Lower lobe of right lung (tissue), 2 donors: Measurements from ENCODE around the gene PPIB. TPM values are rescaled to one million over a fixed set of nuclear protein-coding genes. Genes with fewer than 3 reads are reported as not detected.

Experiments used
- ATAC-seq, 2 donors: fragments of 200-7000 bp; cut with Tn5 transposase; one replicate each; pipeline ENCODE4 v1.9.1; 2020 to 2022; ENCODE audit warnings: mild to moderate bottlenecking in 2 of 2, moderate library complexity in 2 of 2
- DNase-seq: peaks from one replicate; pipeline ENCODE4 v3.0.0-alpha.2; 2020
- H3K27ac ChIP-seq: fragments of 200-600 bp; one replicate; pipeline ENCODE4 v1.8.0; 2022
- H3K27me3 ChIP-seq: fragments of 200-600 bp; one replicate; pipeline ENCODE4 v1.8.0; 2022; ENCODE audit warnings: low read depth
- H3K36me3 ChIP-seq: fragments of 200-600 bp; one replicate; pipeline ENCODE4 v1.8.0; 2022; ENCODE audit warnings: mild to moderate bottlenecking
- H3K4me1 ChIP-seq: fragments of 200-600 bp; one replicate; pipeline ENCODE4 v1.8.0; 2022
- H3K4me3 ChIP-seq: fragments of 200-600 bp; one replicate; pipeline ENCODE4 v1.8.0; 2022; ENCODE audit warnings: mild to moderate bottlenecking
- H3K9me3 ChIP-seq: fragments of 200-600 bp; one replicate; pipeline ENCODE4 v1.8.0; 2022
- intact Hi-C: fragments of 100-400 bp; cut with DNase I; formaldehyde crosslinking; loops from one replicate; pipeline ENCODE4 v1.11.0; 2022
- long read RNA-seq: library from polyadenylated mRNA; unstranded; transcript quantifications from one replicate; pipeline ENCODE4 v2.0.0, GENCODE V29; 2021
- total RNA-seq: library from RNA; stranded (reverse); fragmentation: NEBNext Ultra II Directional; extraction: Animal tissue kit (Norgen Biotek cat#: 25700); gene quantifications from one replicate; pipeline ENCODE4 v1.2.1, GENCODE V29; 2021
- TF ChIP-seq, protein P1 (sequence below): fragments of 200-600 bp; IDR thresholded peaks from one replicate; pipeline ENCODE4 v1.8.0; 2022; ENCODE audit warnings: antibody characterized with exemption, mild to moderate bottlenecking
- donor health status: DM: no; HTN: yes; CAD: no; lungs with severe emphysema.

PPIB gene
- total RNA-seq: 323 TPM
- long read RNA-seq, transcript PPIB-201 (5 exons, 1,081 nt): major isoform, 279 of 301 reads
- long read RNA-seq, partial matches to known transcripts: 12 of 301 reads
- long read RNA-seq, other reads (novel, unspliced or antisense): 10 of 301 reads

DNA sequence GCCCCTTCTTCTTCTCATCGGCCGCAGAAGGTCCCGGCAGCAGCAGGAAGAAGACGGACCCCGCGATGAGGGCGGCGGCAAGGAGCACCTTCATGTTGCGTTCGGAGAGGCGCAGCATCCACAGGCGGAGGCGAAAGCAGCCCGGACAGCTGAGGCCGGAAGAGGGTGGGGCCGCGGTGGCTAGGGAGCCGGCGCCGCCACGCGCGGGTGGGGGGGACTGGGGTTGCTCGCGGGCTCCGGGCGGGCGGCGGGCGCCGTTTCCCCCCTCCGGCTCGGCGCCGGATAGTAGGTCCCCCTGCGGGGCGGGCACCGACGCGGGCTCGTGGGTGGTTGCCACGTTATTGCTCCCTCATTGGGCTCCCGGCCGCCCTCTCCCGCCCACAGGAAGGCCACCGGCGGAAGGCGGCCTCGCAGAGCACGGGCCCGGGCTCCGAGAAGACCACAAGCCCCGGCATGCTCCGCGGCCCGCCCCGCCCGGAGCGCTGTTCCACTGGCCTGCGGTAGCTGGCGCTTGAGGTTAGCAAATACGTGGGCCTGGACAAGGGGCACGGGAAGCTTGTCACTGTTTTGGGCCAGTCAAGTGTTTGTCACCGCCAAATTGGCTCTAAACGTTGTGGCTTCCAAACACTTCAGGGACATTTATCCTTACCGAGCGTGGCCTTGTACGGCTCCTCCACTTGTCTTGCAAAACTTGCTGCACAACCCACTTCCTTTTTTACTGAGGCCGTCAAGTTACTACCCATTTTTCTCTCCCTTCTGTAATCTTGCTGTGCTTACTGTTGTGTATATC, at the start of gene PPIB:
Gene PPIB (minus strand): TSS at position 154 of the 790 bp plus-strand sequence. CDS start 36 bp downstream, at position 118.
- Histone ChIP-seq H3K27ac (peak within 1 kb of the TSS; percentile 88), H3K36me3 (peaks cover 36% of the 10 kb centered on the region), H3K27me3 (no peaks in the 10 kb centered on the region), H3K9me3 (no peaks in the 10 kb centered on the region), H3K4me1 (peaks cover 51% of the 10 kb centered on the region), H3K4me3 (peak within 1 kb of the TSS; percentile 95)
- DNase-seq (peak; percentile 99), ATAC-seq (peak; percentile 96 to 98)
- TF ChIP-seq, protein P1, sequence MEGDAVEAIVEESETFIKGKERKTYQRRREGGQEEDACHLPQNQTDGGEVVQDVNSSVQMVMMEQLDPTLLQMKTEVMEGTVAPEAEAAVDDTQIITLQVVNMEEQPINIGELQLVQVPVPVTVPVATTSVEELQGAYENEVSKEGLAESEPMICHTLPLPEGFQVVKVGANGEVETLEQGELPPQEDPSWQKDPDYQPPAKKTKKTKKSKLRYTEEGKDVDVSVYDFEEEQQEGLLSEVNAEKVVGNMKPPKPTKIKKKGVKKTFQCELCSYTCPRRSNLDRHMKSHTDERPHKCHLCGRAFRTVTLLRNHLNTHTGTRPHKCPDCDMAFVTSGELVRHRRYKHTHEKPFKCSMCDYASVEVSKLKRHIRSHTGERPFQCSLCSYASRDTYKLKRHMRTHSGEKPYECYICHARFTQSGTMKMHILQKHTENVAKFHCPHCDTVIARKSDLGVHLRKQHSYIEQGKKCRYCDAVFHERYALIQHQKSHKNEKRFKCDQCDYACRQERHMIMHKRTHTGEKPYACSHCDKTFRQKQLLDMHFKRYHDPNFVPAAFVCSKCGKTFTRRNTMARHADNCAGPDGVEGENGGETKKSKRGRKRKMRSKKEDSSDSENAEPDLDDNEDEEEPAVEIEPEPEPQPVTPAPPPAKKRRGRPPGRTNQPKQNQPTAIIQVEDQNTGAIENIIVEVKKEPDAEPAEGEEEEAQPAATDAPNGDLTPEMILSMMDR: peak; percentile 63
- intact Hi-C loops: no loop called here

DNA sequence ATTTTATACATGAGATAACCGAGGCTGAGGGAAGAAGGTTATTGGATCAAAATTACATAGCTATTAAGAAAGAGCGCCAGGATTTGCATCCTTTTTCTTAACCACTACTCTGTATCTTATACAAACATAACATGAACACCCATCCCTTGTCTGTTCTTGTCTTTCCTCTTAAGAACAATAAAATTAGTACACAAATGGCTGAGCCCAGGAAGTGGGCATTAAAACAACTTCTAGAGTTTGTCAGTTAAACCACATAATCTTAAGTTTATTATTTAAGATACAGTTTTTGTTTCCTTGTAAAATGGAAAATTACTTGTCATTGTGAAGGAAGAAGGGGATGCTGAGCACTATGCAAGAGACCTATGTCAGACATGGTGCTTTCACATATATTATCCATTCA, 48.9 kb upstream of the PPIB start:
- H3K27ac ChIP-seq: no peak overlapping the region
- H3K4me3 ChIP-seq: no peak overlapping the region
- peaks cover 45% of the 10 kb centered on the region for H3K36me3 ChIP-seq
- no peaks in the 10 kb centered on the region for H3K9me3 ChIP-seq
- no peak for ATAC-seq
- TF ChIP-seq, protein P1: no peak
- no peaks in the 10 kb centered on the region for H3K27me3 ChIP-seq
- no peaks in the 10 kb centered on the region for H3K4me1 ChIP-seq
- intact Hi-C loops: no loop called here
- DNase-seq: no peak

DNA sequence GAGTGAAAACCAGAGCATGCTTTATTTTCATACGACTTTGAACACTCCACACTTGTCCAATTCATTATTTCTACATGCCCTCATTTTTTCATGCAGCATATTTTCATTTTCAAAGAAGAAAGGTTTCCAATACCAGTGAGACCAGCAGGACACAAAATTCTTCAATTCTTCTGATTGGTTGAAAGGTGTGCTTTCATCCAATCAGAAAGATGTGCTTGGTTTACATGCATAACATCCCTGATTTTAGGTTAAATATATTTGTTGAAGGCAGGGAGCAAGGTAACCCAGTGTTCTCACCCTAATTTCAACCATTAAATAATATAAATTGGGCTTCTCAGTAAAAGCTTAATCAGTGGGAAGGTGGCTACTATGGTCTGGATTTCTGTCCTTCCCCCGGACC, 47.5 kb upstream of the PPIB start:
- no peak overlapping the region for H3K4me3 ChIP-seq
- DNase-seq (no peak), ATAC-seq (no peak)
- no peaks in the 10 kb centered on the region for H3K27me3 ChIP-seq
- no peaks in the 10 kb centered on the region for H3K4me1 ChIP-seq
- H3K36me3 ChIP-seq: peaks cover 47% of the 10 kb centered on the region
- H3K9me3 ChIP-seq: no peaks in the 10 kb centered on the region
- TF ChIP-seq, protein P1: no peak
- intact Hi-C loops: no loop called here
- H3K27ac ChIP-seq: no peak overlapping the region

DNA sequence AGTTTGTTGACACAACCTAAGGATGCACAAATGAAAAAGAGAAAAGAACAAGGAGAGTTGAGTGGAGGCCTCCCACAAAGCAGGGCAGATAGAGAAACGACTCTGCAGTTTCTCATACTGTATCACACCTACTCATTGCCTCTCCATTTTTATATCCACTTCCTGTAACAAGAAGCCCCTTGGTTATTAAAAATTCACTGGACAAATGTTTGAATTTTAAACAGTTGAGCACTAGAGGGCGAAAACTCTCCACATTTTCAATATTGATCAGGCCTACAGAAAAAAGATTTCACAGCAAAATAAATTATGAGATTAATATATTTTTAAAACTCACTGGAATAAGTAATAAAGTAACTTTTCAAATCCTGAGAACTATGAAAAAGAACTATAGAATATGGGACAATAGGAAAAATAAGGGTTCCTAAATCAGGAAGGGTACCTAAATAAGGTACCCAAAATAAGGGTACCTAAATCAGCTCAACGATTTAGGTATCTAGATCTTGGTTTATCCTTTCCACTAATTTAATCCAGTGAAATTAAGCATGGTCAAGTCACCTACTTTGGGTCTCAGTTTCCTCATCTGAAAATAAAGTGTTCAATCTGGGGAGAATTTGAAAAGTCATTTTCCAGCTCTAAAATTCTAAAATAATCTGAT, 47.0 kb upstream of the PPIB start:
- DNase-seq: no peak
- Histone ChIP-seq H3K9me3 (no peaks in the 10 kb centered on the region), H3K4me1 (no peaks in the 10 kb centered on the region), H3K27me3 (no peaks in the 10 kb centered on the region), H3K36me3 (peaks cover 48% of the 10 kb centered on the region), H3K4me3 (no peak overlapping the region), H3K27ac (no peak overlapping the region)
- intact Hi-C loops: no loop called here
- no peak for ATAC-seq
- TF ChIP-seq, protein P1: peak; percentile 37

DNA sequence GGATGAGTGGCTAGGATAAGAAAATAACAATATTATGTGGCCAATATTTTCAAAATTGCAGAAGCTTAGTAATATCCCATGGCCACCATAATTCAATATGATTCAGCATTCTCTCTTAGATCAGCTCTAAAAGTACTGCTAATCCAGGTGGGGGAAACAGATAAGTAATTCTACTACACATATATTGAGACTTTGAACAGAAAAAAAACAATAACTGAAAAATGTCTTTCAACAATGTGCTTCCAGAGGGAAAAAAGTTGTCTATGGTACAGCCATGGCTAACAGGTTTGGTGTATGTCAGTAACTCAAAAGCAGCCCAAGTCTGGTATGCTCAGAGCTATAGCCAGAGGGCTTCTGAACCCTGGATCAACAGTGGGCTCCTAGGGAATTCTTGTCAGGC, 42.4 kb upstream of the PPIB start:
- TF ChIP-seq, protein P1: no peak
- Histone ChIP-seq H3K36me3 (peaks cover 55% of the 10 kb centered on the region), H3K9me3 (no peaks in the 10 kb centered on the region), H3K27me3 (no peaks in the 10 kb centered on the region), H3K27ac (no peak overlapping the region), H3K4me1 (no peaks in the 10 kb centered on the region), H3K4me3 (no peak overlapping the region)
- DNase-seq (no peak), ATAC-seq (no peak)
- intact Hi-C loops: no loop called here
